PC-3 (cell line): ENCODE results near the gene TRMU. TPM values are rescaled to one million over a fixed set of nuclear protein-coding genes. Genes with fewer than 3 reads are reported as not detected.

Experiments
- ATAC-seq: fragments of 200-7000 bp; cut with Tn5 transposase; 2 replicates; pipeline ENCODE4 v1.9.1; 2020; ENCODE audit warnings: mild to moderate bottlenecking, moderate library complexity
- BruUV-seq: library from RNA; stranded (reverse); fragments of 400-500 nt; replicated peaks from 2 replicates; lab custom pipeline; 2021; lab: Mats Ljungman, UMichigan
- CTCF ChIA-PET: fragments of 300-600 bp; sonication (Branson Sonifier 250); formaldehyde crosslinking; loops from one replicate; lab custom pipeline; 2022; ENCODE audit warnings: antibody characterized with exemption; lab: Charles Lee
- POLR2A ChIA-PET: fragments of 300-600 bp; sonication (Branson Sonifier 250); formaldehyde crosslinking; loops from one replicate; lab custom pipeline; 2022; ENCODE audit warnings: antibody characterized with exemption; ENCODE audit not compliant: unreplicated experiment; lab: Charles Lee
- DNase-seq: peaks from one replicate; pipeline ENCODE4 v3.0.0-alpha.2; 2015
- H2AFZ ChIP-seq: fragments of 300-600 bp; sonication (generic); 2 replicates; pipeline ENCODE4 v1.6.0; 2016; ENCODE audit warnings: antibody characterized with exemption, low read length
- H3F3A ChIP-seq: fragments of 300-600 bp; sonication (generic); one replicate; pipeline ENCODE4 v1.6.0; 2017; ENCODE audit warnings: antibody characterized with exemption, low read length, control low read depth, mild to moderate bottlenecking; ENCODE audit not compliant: unreplicated experiment
- H3K27ac ChIP-seq: fragments of 300-600 bp; sonication (generic); 2 replicates; pipeline ENCODE4 v1.5.1; 2016; ENCODE audit warnings: mild to moderate bottlenecking, low read length
- H3K27me3 ChIP-seq: fragments of 300-600 bp; sonication (generic); 2 replicates; pipeline ENCODE4 v1.6.1; 2016; ENCODE audit warnings: low read length, mixed read lengths
- H3K36me3 ChIP-seq: fragments of 300-600 bp; sonication (generic); 2 replicates; pipeline ENCODE4 v1.6.1; 2016; ENCODE audit warnings: low read depth, mixed run types, low read length, mixed read lengths
- H3K4me1 ChIP-seq: fragments of 300-600 bp; sonication (generic); 2 replicates; pipeline ENCODE4 v1.5.1; 2016; ENCODE audit warnings: low read length; ENCODE audit not compliant: insufficient read depth
- H3K4me2 ChIP-seq: fragments of 300-600 bp; sonication (generic); 2 replicates; pipeline ENCODE4 v1.6.0; 2016; ENCODE audit warnings: low read length
- H3K4me3 ChIP-seq: fragments of 300-600 bp; sonication (generic); 2 replicates; pipeline ENCODE4 v1.5.1; 2016; ENCODE audit warnings: mild to moderate bottlenecking, low read length, mixed read lengths
- H3K79me2 ChIP-seq: fragments of 300-600 bp; sonication (generic); 2 replicates; pipeline ENCODE4 v1.6.1; 2017; ENCODE audit warnings: low read length, mixed read lengths
- H3K9ac ChIP-seq: fragments of 300-600 bp; sonication (generic); 2 replicates; pipeline ENCODE4 v1.6.0; 2016; ENCODE audit warnings: mild to moderate bottlenecking, low read length
- H3K9me2 ChIP-seq: fragments of 300-600 bp; sonication (generic); replicated peaks from 2 replicates; pipeline ENCODE4 v1.6.1; 2016; ENCODE audit warnings: mixed run types, low read length, mixed read lengths
- H3K9me3 ChIP-seq: fragments of 300-600 bp; sonication (generic); 2 replicates; pipeline ENCODE4 v1.6.1; 2016; ENCODE audit warnings: low read length, mixed read lengths
- H4K20me1 ChIP-seq: fragments of 300-600 bp; sonication (generic); 2 replicates; pipeline ENCODE4 v1.6.1; 2016; ENCODE audit warnings: low read length, mixed read lengths
- CTCF ChIP-seq: fragments of 300-600 bp; sonication (generic); conservative IDR thresholded peaks from 2 replicates; pipeline ENCODE4 v1.5.1; 2017; ENCODE audit warnings: antibody characterized with exemption, low read depth, mild to moderate bottlenecking, low read length
- EZH2 ChIP-seq: fragments of 300-600 bp; sonication (generic); IDR thresholded peaks from one replicate; pipeline ENCODE4 v1.6.1; 2017; ENCODE audit warnings: antibody characterized with exemption, mild to moderate bottlenecking, low read length; ENCODE audit not compliant: unreplicated experiment
- EZH2phosphoT487 ChIP-seq: fragments of 300-600 bp; sonication (generic); IDR thresholded peaks from 2 replicates; pipeline ENCODE4 v1.6.1; 2018; ENCODE audit warnings: mild to moderate bottlenecking, antibody characterized with exemption, low read length, borderline replicate concordance
- intact Hi-C: fragments of 100-400 bp; cut with micrococcal nuclease; formaldehyde crosslinking; loops from 2 replicates; pipeline ENCODE4 v1.9.0; 2023
- total RNA-seq: library from RNA; depleted of rRNA; stranded (reverse); fragments of >200 nt; gene quantifications from 2 replicates; pipeline ENCODE4 v1.2.3, GENCODE V29; 2014

The TRMU gene
- total RNA-seq, 1 experiment from 2014 or later, result 63.5 TPM

GRCh38 chr22:46340676-46341075, 5.2 kb downstream of the TRMU start:
- peaks cover 44% of the 10 kb centered on the region for H3K79me2 ChIP-seq
- peaks cover 18% of the 10 kb centered on the region; the same call in 1 of the 2 replicates for H3K36me3 ChIP-seq
- H3K4me1 ChIP-seq, result peaks cover 7% of the 10 kb centered on the region; the same call in 1 of the 2 replicates
- no peak overlapping the region for H3K27ac ChIP-seq
- no peaks in the 10 kb centered on the region for H4K20me1 ChIP-seq
- H3K9ac ChIP-seq, result no peak overlapping the region
- no peaks in the 10 kb centered on the region for H3K9me2 ChIP-seq
- CTCF ChIA-PET, result no interaction called here
- intact Hi-C loops, result no loop called here
- BruUV-seq, result no TSS peak
- TF ChIP-seq EZH2, result no peak
- TF ChIP-seq CTCF, result no peak
- TF ChIP-seq EZH2phosphoT487, result no peak
- no peak overlapping the region for H3K4me2 ChIP-seq
- no peaks in the 10 kb centered on the region for H3K9me3 ChIP-seq
- H3F3A ChIP-seq, result no peaks in the 10 kb centered on the region
- ATAC-seq, result no peak
- no peak for DNase-seq
- H3K27me3 ChIP-seq, result no peaks in the 10 kb centered on the region
- POLR2A ChIA-PET, result no interaction called here
- no peak overlapping the region for H2AFZ ChIP-seq
- no peak overlapping the region for H3K4me3 ChIP-seq

- no peak for TF ChIP-seq CTCF
- no peak for TF ChIP-seq EZH2phosphoT487
- no peak for TF ChIP-seq EZH2
- Histone ChIP-seq H3K9me2 (no peaks in the 10 kb centered on the region), H3K4me1 (no peaks in the 10 kb centered on the region), H3K27me3 (no peaks in the 10 kb centered on the region), H2AFZ (no peak overlapping the region), H3K4me2 (no peak overlapping the region), H3K36me3 (peaks cover 22% of the 10 kb centered on the region; the same call in 1 of the 2 replicates), H3K9ac (no peak overlapping the region), H4K20me1 (no peaks in the 10 kb centered on the region), H3F3A (no peaks in the 10 kb centered on the region), H3K9me3 (no peaks in the 10 kb centered on the region), H3K79me2 (no peaks in the 10 kb centered on the region), H3K4me3 (no peak overlapping the region), H3K27ac (no peak overlapping the region)
- DNase-seq (no peak), ATAC-seq (no peak)
- CTCF ChIA-PET, result no interaction called here
- no TSS peak for BruUV-seq
- POLR2A ChIA-PET, result no interaction called here
- intact Hi-C loops, result no loop called here
Observed at GRCh38 chr22:46346680-46347405, 11.3 kb downstream of the TRMU start.

- Histone ChIP-seq H3K36me3 (peaks cover 22% of the 10 kb centered on the region; the same call in 1 of the 2 replicates), H3K27me3 (no peaks in the 10 kb centered on the region), H3F3A (no peaks in the 10 kb centered on the region), H4K20me1 (no peaks in the 10 kb centered on the region), H3K9ac (no peak overlapping the region), H3K9me2 (no peaks in the 10 kb centered on the region), H3K4me2 (no peak overlapping the region), H3K79me2 (no peaks in the 10 kb centered on the region), H3K4me1 (no peaks in the 10 kb centered on the region), H3K27ac (no peak overlapping the region), H3K9me3 (no peaks in the 10 kb centered on the region), H3K4me3 (no peak overlapping the region), H2AFZ (no peak overlapping the region)
- ChIA-PET POLR2A (no interaction called here), CTCF (no interaction called here)
- intact Hi-C loops, result no loop called here
- no peak for ATAC-seq
- DNase-seq, result no peak
- no TSS peak for BruUV-seq
- no peak for TF ChIP-seq EZH2phosphoT487
- TF ChIP-seq CTCF, result no peak
- no peak for TF ChIP-seq EZH2
Observed at GRCh38 chr22:46347646-46348045, 12.1 kb downstream of the TRMU start.
